MG63 (cell line): ENCODE results near the gene PCBD1. TPM values are rescaled to one million over a fixed set of nuclear protein-coding genes. Genes with fewer than 3 reads are reported as not detected.

Experiments used
- DNase-seq: peaks from one replicate; pipeline ENCODE4 v3.0.0-alpha.2; 2020
- H3K27me3 ChIP-seq: fragments of 250-450 bp; sonication (Bioruptor Pico); 2 replicates; pipeline ENCODE4 v1.5.1; 2020; ENCODE audit warnings: mild to moderate bottlenecking, moderate library complexity
- H3K36me3 ChIP-seq: fragments of 250-450 bp; sonication (Bioruptor Pico); 2 replicates; pipeline ENCODE4 v1.5.1; 2020; ENCODE audit warnings: mild to moderate bottlenecking, moderate library complexity
- H3K4me3 ChIP-seq: fragments of 250-450 bp; sonication (Bioruptor Pico); 2 replicates; pipeline ENCODE4 v1.5.1; 2020; ENCODE audit warnings: mild to moderate bottlenecking, moderate library complexity
- H3K9me3 ChIP-seq: fragments of 250-450 bp; sonication (Bioruptor Pico); 2 replicates; pipeline ENCODE4 v1.5.1; 2020; ENCODE audit warnings: mild to moderate bottlenecking, moderate library complexity
- total RNA-seq: library from RNA; depleted of rRNA; stranded (reverse); fragments of >200 nt; shearing (Covaris generic); gene quantifications from 2 replicates; pipeline ENCODE4 v1.2.3, GENCODE V29; 2014; ENCODE audit warnings: low replicate concordance

PCBD1 gene
- total RNA-seq, 1 experiment from 2014 or later = 21.0 TPM

GRCh38 chr10:70908406-70909296, 20.3 kb upstream of the PCBD1 start:
- H3K27me3 ChIP-seq = no peaks in the 10 kb centered on the region
- no peak for DNase-seq
- no peaks in the 10 kb centered on the region for H3K9me3 ChIP-seq
- H3K36me3 ChIP-seq = no peaks in the 10 kb centered on the region
- H3K4me3 ChIP-seq = no peak overlapping the region

- no peaks in the 10 kb centered on the region for H3K36me3 ChIP-seq
- H3K4me3 ChIP-seq = no peak overlapping the region
- H3K9me3 ChIP-seq = no peaks in the 10 kb centered on the region
- DNase-seq = no peak
- no peaks in the 10 kb centered on the region for H3K27me3 ChIP-seq
Observed at GRCh38 chr10:70907637-70908405, 19.5 kb upstream of the PCBD1 start.

GRCh38 chr10:70906953-70907636, 18.7 kb upstream of the PCBD1 start:
- no peak overlapping the region for H3K4me3 ChIP-seq
- DNase-seq = no peak
- no peaks in the 10 kb centered on the region for H3K36me3 ChIP-seq
- no peaks in the 10 kb centered on the region for H3K27me3 ChIP-seq
- H3K9me3 ChIP-seq = no peaks in the 10 kb centered on the region

- Histone ChIP-seq H3K9me3 (no peaks in the 10 kb centered on the region), H3K27me3 (no peaks in the 10 kb centered on the region)
Observed at GRCh38 chr10:70906031-70906783, 17.8 kb upstream of the PCBD1 start.

GRCh38 chr10:70905071-70906021, 17.0 kb upstream of the PCBD1 start:
- H3K9me3 ChIP-seq = no peaks in the 10 kb centered on the region
- DNase-seq = no peak
- H3K36me3 ChIP-seq = no peaks in the 10 kb centered on the region
- no peaks in the 10 kb centered on the region for H3K27me3 ChIP-seq
- H3K4me3 ChIP-seq = no peak overlapping the region

More at GRCh38 chr10:70906031-70906783, 17.8 kb upstream of the PCBD1 start:
- Histone ChIP-seq H3K4me3 (no peak overlapping the region), H3K36me3 (no peaks in the 10 kb centered on the region)
- no peak for DNase-seq

- no peaks in the 10 kb centered on the region for H3K9me3 ChIP-seq
- DNase-seq = peak; percentile 28
- H3K27me3 ChIP-seq = no peaks in the 10 kb centered on the region
- H3K4me3 ChIP-seq = no peak overlapping the region
- H3K36me3 ChIP-seq = no peaks in the 10 kb centered on the region
Observed at GRCh38 chr10:70903262-70903921, 15.0 kb upstream of the PCBD1 start.

GRCh38 chr10:70902661-70903261, 14.4 kb upstream of the PCBD1 start:
- H3K36me3 ChIP-seq = no peaks in the 10 kb centered on the region
- H3K4me3 ChIP-seq = no peak overlapping the region
- DNase-seq = no peak
- H3K27me3 ChIP-seq = no peaks in the 10 kb centered on the region
- H3K9me3 ChIP-seq = no peaks in the 10 kb centered on the region

- DNase-seq = no peak
- H3K27me3 ChIP-seq = no peaks in the 10 kb centered on the region
Observed at GRCh38 chr10:70901276-70901878, 13.0 kb upstream of the PCBD1 start.

GRCh38 chr10:70899096-70899495, 10.7 kb upstream of the PCBD1 start:
- Histone ChIP-seq H3K36me3 (no peaks in the 10 kb centered on the region), H3K9me3 (no peaks in the 10 kb centered on the region), H3K4me3 (no peak overlapping the region), H3K27me3 (no peaks in the 10 kb centered on the region)
- no peak for DNase-seq

More at GRCh38 chr10:70901276-70901878, 13.0 kb upstream of the PCBD1 start:
- H3K9me3 ChIP-seq = no peaks in the 10 kb centered on the region
- no peak overlapping the region for H3K4me3 ChIP-seq
- no peaks in the 10 kb centered on the region for H3K36me3 ChIP-seq

- DNase-seq = no peak
- H3K9me3 ChIP-seq = no peaks in the 10 kb centered on the region
- no peaks in the 10 kb centered on the region for H3K27me3 ChIP-seq
- H3K4me3 ChIP-seq = no peak overlapping the region
- H3K36me3 ChIP-seq = no peaks in the 10 kb centered on the region
Observed at GRCh38 chr10:70898687-70899086, 10.3 kb upstream of the PCBD1 start.

GRCh38 chr10:70896551-70896950, 8.2 kb upstream of the PCBD1 start:
- no peaks in the 10 kb centered on the region for H3K9me3 ChIP-seq
- no peak overlapping the region for H3K4me3 ChIP-seq
- no peaks in the 10 kb centered on the region for H3K36me3 ChIP-seq
- no peaks in the 10 kb centered on the region for H3K27me3 ChIP-seq
- no peak for DNase-seq

GRCh38 chr10:70894416-70894815, 6.1 kb upstream of the PCBD1 start:
- Histone ChIP-seq H3K4me3 (no peak overlapping the region), H3K27me3 (no peaks in the 10 kb centered on the region), H3K36me3 (no peaks in the 10 kb centered on the region), H3K9me3 (no peaks in the 10 kb centered on the region)
- no peak for DNase-seq

- DNase-seq = no peak
- H3K9me3 ChIP-seq = no peaks in the 10 kb centered on the region
- no peak overlapping the region for H3K4me3 ChIP-seq
- H3K36me3 ChIP-seq = no peaks in the 10 kb centered on the region
- no peaks in the 10 kb centered on the region for H3K27me3 ChIP-seq
Observed at GRCh38 chr10:70893227-70894006, 5.1 kb upstream of the PCBD1 start.

GRCh38 chr10:70892631-70893030, 4.3 kb upstream of the PCBD1 start:
- Histone ChIP-seq H3K27me3 (no peaks in the 10 kb centered on the region), H3K9me3 (no peaks in the 10 kb centered on the region), H3K36me3 (no peaks in the 10 kb centered on the region), H3K4me3 (no peak overlapping the region)
- no peak for DNase-seq
